Karpas-422 (cell line): ENCODE measurements around the gene KCNH1. TPM values are rescaled to one million over a fixed set of nuclear protein-coding genes. Genes with fewer than 3 reads are reported as not detected.

Source experiments
- DNase-seq: peaks from one replicate; pipeline ENCODE4 v3.0.0-alpha.2; 2015
- H2AFZ ChIP-seq: fragments of 200-600 bp; sonication (generic); 2 replicates; pipeline ENCODE4 v1.6.1; 2014; ENCODE audit warnings: antibody characterized with exemption, low read length, mixed read lengths
- H3K27ac ChIP-seq: fragments of 200-600 bp; sonication (generic); 2 replicates; pipeline ENCODE4 v1.5.1; 2014; ENCODE audit warnings: mild to moderate bottlenecking, low read length, moderate library complexity
- H3K27me3 ChIP-seq: fragments of 200-600 bp; sonication (generic); 2 replicates; pipeline ENCODE4 v1.6.1; 2014; ENCODE audit warnings: low read length, mixed read lengths
- H3K36me3 ChIP-seq: fragments of 200-600 bp; sonication (generic); 2 replicates; pipeline ENCODE4 v1.6.1; 2014; ENCODE audit warnings: low read length, mixed read lengths; ENCODE audit not compliant: insufficient read depth
- H3K4me1 ChIP-seq: fragments of 200-600 bp; sonication (generic); 2 replicates; pipeline ENCODE4 v1.6.1; 2014; ENCODE audit warnings: mild to moderate bottlenecking, low read length, mixed read lengths
- H3K4me2 ChIP-seq: fragments of 200-600 bp; sonication (generic); 2 replicates; pipeline ENCODE4 v1.6.1; 2014; ENCODE audit warnings: low read length, low read depth, mild to moderate bottlenecking; ENCODE audit not compliant: poor library complexity, severe bottlenecking
- H3K4me3 ChIP-seq: fragments of 200-600 bp; sonication (generic); 2 replicates; pipeline ENCODE4 v1.5.1; 2014; ENCODE audit warnings: mild to moderate bottlenecking, antibody characterized with exemption, low read length, mixed read lengths
- H3K79me2 ChIP-seq: fragments of 200-600 bp; sonication (generic); 2 replicates; pipeline ENCODE4 v1.6.1; 2014; ENCODE audit warnings: mild to moderate bottlenecking, low read length, mixed read lengths
- H3K9ac ChIP-seq: fragments of 200-600 bp; sonication (generic); 2 replicates; pipeline ENCODE4 v1.6.0; 2014; ENCODE audit warnings: low read length
- H3K9me2 ChIP-seq: fragments of 200-600 bp; sonication (generic), shearing (Covaris generic); replicated peaks from 2 replicates; pipeline ENCODE4 v1.6.0; 2014; ENCODE audit warnings: mild to moderate bottlenecking, low read length, moderate library complexity; ENCODE audit not compliant: insufficient read depth
- H3K9me3 ChIP-seq: fragments of 300-700, 200-600 bp; sonication (generic); 2 replicates; pipeline ENCODE4 v1.6.1; 2014; ENCODE audit warnings: low read length, mixed read lengths
- H4K20me1 ChIP-seq: fragments of 200-600 bp; sonication (generic); 2 replicates; pipeline ENCODE4 v1.6.1; 2014; ENCODE audit warnings: mild to moderate bottlenecking, antibody characterized with exemption, low read length, low read depth; ENCODE audit not compliant: insufficient read depth
- total RNA-seq: library from RNA; depleted of rRNA; stranded (reverse); fragments of >200 nt; shearing (Covaris generic); gene quantifications from 2 replicates; pipeline ENCODE4 v1.2.3, GENCODE V29; 2014; ENCODE audit warnings: low replicate concordance

The KCNH1 gene
- total RNA-seq, 1 experiment from 2014 or later, result not detected

- no peak overlapping the region for H3K27ac ChIP-seq
- no peak overlapping the region for H3K9ac ChIP-seq
- no peak overlapping the region for H3K4me2 ChIP-seq
- no peaks in the 10 kb centered on the region for H3K4me1 ChIP-seq
- H2AFZ ChIP-seq, result no peak overlapping the region
- no peaks in the 10 kb centered on the region for H3K36me3 ChIP-seq
- no peaks in the 10 kb centered on the region for H3K9me2 ChIP-seq
- no peak for DNase-seq
- H3K27me3 ChIP-seq, result no peaks in the 10 kb centered on the region
- no peaks in the 10 kb centered on the region for H3K79me2 ChIP-seq
- H3K9me3 ChIP-seq, result no peaks in the 10 kb centered on the region
- H4K20me1 ChIP-seq, result no peaks in the 10 kb centered on the region
- H3K4me3 ChIP-seq, result no peak overlapping the region
Observed at GRCh38 chr1:210697185-210697584, 436.8 kb downstream of the KCNH1 start.

GRCh38 chr1:210696709-210697108 is 437.2 kb downstream of the KCNH1 start:
- H3K36me3 ChIP-seq, result no peaks in the 10 kb centered on the region
- no peak overlapping the region for H3K9ac ChIP-seq
- no peaks in the 10 kb centered on the region for H3K4me1 ChIP-seq
- no peaks in the 10 kb centered on the region for H3K9me3 ChIP-seq
- H3K27me3 ChIP-seq, result no peaks in the 10 kb centered on the region
- H4K20me1 ChIP-seq, result no peaks in the 10 kb centered on the region
- H3K4me3 ChIP-seq, result no peak overlapping the region
- H3K27ac ChIP-seq, result no peak overlapping the region
- no peak overlapping the region for H2AFZ ChIP-seq
- DNase-seq, result no peak
- H3K79me2 ChIP-seq, result no peaks in the 10 kb centered on the region
- no peak overlapping the region for H3K4me2 ChIP-seq
- no peaks in the 10 kb centered on the region for H3K9me2 ChIP-seq

GRCh38 chr1:210695026-210695425 is 438.9 kb downstream of the KCNH1 start:
- Histone ChIP-seq H3K36me3 (no peaks in the 10 kb centered on the region), H3K4me1 (no peaks in the 10 kb centered on the region), H3K9me2 (no peaks in the 10 kb centered on the region), H3K9ac (no peak overlapping the region), H3K9me3 (no peaks in the 10 kb centered on the region), H3K27ac (no peak overlapping the region), H3K4me2 (no peak overlapping the region), H3K4me3 (no peak overlapping the region), H4K20me1 (no peaks in the 10 kb centered on the region), H3K27me3 (no peaks in the 10 kb centered on the region), H2AFZ (no peak overlapping the region), H3K79me2 (no peaks in the 10 kb centered on the region)
- no peak for DNase-seq

- H3K9ac ChIP-seq, result no peak overlapping the region
- no peaks in the 10 kb centered on the region for H4K20me1 ChIP-seq
- no peaks in the 10 kb centered on the region for H3K36me3 ChIP-seq
- no peaks in the 10 kb centered on the region for H3K79me2 ChIP-seq
- H3K4me2 ChIP-seq, result no peak overlapping the region
- H3K4me1 ChIP-seq, result no peaks in the 10 kb centered on the region
- no peaks in the 10 kb centered on the region for H3K27me3 ChIP-seq
- no peak overlapping the region for H2AFZ ChIP-seq
- H3K4me3 ChIP-seq, result no peak overlapping the region
- no peak overlapping the region for H3K27ac ChIP-seq
- no peak for DNase-seq
- no peaks in the 10 kb centered on the region for H3K9me2 ChIP-seq
- no peaks in the 10 kb centered on the region for H3K9me3 ChIP-seq
Observed at GRCh38 chr1:210692796-210693195, 441.2 kb downstream of the KCNH1 start.

GRCh38 chr1:210691039-210691610 is 442.8 kb downstream of the KCNH1 start:
- no peaks in the 10 kb centered on the region for H3K9me3 ChIP-seq
- H3K27me3 ChIP-seq, result no peaks in the 10 kb centered on the region
- no peak overlapping the region for H3K9ac ChIP-seq
- no peak overlapping the region for H3K4me2 ChIP-seq
- DNase-seq, result no peak
- no peaks in the 10 kb centered on the region for H3K9me2 ChIP-seq
- no peak overlapping the region for H2AFZ ChIP-seq
- H4K20me1 ChIP-seq, result no peaks in the 10 kb centered on the region
- H3K4me1 ChIP-seq, result no peaks in the 10 kb centered on the region
- no peaks in the 10 kb centered on the region for H3K79me2 ChIP-seq
- H3K27ac ChIP-seq, result no peak overlapping the region
- H3K36me3 ChIP-seq, result no peaks in the 10 kb centered on the region
- H3K4me3 ChIP-seq, result no peak overlapping the region

- Histone ChIP-seq H3K36me3 (no peaks in the 10 kb centered on the region), H3K79me2 (no peaks in the 10 kb centered on the region), H3K27me3 (no peaks in the 10 kb centered on the region), H3K9me3 (no peaks in the 10 kb centered on the region), H3K4me1 (no peaks in the 10 kb centered on the region), H3K9ac (no peak overlapping the region), H2AFZ (no peak overlapping the region), H3K9me2 (no peaks in the 10 kb centered on the region), H3K4me3 (no peak overlapping the region), H4K20me1 (no peaks in the 10 kb centered on the region), H3K27ac (no peak overlapping the region), H3K4me2 (no peak overlapping the region)
- DNase-seq, result no peak
Observed at GRCh38 chr1:210690236-210690635, 443.7 kb downstream of the KCNH1 start.

GRCh38 chr1:210689826-210690225 is 444.1 kb downstream of the KCNH1 start:
- no peak overlapping the region for H2AFZ ChIP-seq
- no peaks in the 10 kb centered on the region for H3K36me3 ChIP-seq
- no peaks in the 10 kb centered on the region for H4K20me1 ChIP-seq
- DNase-seq, result no peak
- no peak overlapping the region for H3K9ac ChIP-seq
- no peaks in the 10 kb centered on the region for H3K9me2 ChIP-seq
- H3K4me2 ChIP-seq, result no peak overlapping the region
- no peak overlapping the region for H3K27ac ChIP-seq
- H3K4me1 ChIP-seq, result no peaks in the 10 kb centered on the region
- H3K4me3 ChIP-seq, result no peak overlapping the region
- H3K79me2 ChIP-seq, result no peaks in the 10 kb centered on the region
- no peaks in the 10 kb centered on the region for H3K27me3 ChIP-seq
- no peaks in the 10 kb centered on the region for H3K9me3 ChIP-seq

GRCh38 chr1:210688512-210689234 is 445.3 kb downstream of the KCNH1 start:
- no peaks in the 10 kb centered on the region for H3K4me1 ChIP-seq
- no peak overlapping the region for H3K9ac ChIP-seq
- H3K4me3 ChIP-seq, result no peak overlapping the region
- no peak overlapping the region for H2AFZ ChIP-seq
- DNase-seq, result no peak
- no peaks in the 10 kb centered on the region for H3K9me3 ChIP-seq
- H3K27ac ChIP-seq, result no peak overlapping the region
- H3K36me3 ChIP-seq, result no peaks in the 10 kb centered on the region
- no peaks in the 10 kb centered on the region for H3K27me3 ChIP-seq
- no peaks in the 10 kb centered on the region for H3K9me2 ChIP-seq
- no peaks in the 10 kb centered on the region for H3K79me2 ChIP-seq
- no peak overlapping the region for H3K4me2 ChIP-seq
- no peaks in the 10 kb centered on the region for H4K20me1 ChIP-seq
